A673 (cell line): ENCODE measurements around the gene SP2. TPM values are rescaled to one million over a fixed set of nuclear protein-coding genes. Genes with fewer than 3 reads are reported as not detected.

ENCODE experiments used
- BruUV-seq: library from RNA; stranded (reverse); fragments of 400-500 nt; replicated peaks from 2 replicates; lab custom pipeline; 2021; lab: Mats Ljungman, UMichigan
- CTCF ChIA-PET: fragments of 300-600 bp; sonication (Branson Sonifier 250); formaldehyde crosslinking; loops from one replicate; lab custom pipeline; 2022; ENCODE audit warnings: antibody characterized with exemption; lab: Charles Lee
- POLR2A ChIA-PET: fragments of 300-600 bp; sonication (Branson Sonifier 250); formaldehyde crosslinking; loops from one replicate; lab custom pipeline; 2022; ENCODE audit warnings: antibody characterized with exemption; ENCODE audit not compliant: low non-redundant PET; lab: Charles Lee
- DNase-seq: peaks from one replicate; pipeline ENCODE4 v3.0.0-alpha.2; 2015; ENCODE audit warnings: low spot score
- H3K27ac ChIP-seq: fragments of 200-600 bp; sonication (generic); 2 replicates; pipeline ENCODE4 v1.5.1; 2016; ENCODE audit warnings: mixed run types, low read depth, mild to moderate bottlenecking, mixed read lengths, antibody characterized with exemption, low read length; ENCODE audit not compliant: poor library complexity, severe bottlenecking
- H3K27me3 ChIP-seq: fragments of 200-600 bp; sonication (generic); replicated peaks from 2 replicates; pipeline ENCODE4 v1.6.1; 2017; ENCODE audit warnings: mixed run types, low read depth, mild to moderate bottlenecking, mixed read lengths, antibody characterized with exemption, low read length; ENCODE audit not compliant: insufficient read depth, poor library complexity
- H3K36me3 ChIP-seq: fragments of 200-600 bp; sonication (generic); 2 replicates; pipeline ENCODE4 v1.6.1; 2016; ENCODE audit warnings: mixed run types, mild to moderate bottlenecking, mixed read lengths, antibody characterized with exemption, low read length; ENCODE audit not compliant: insufficient read depth, poor library complexity, severe bottlenecking
- H3K4me1 ChIP-seq: fragments of 200-600 bp; sonication (generic); 2 replicates; pipeline ENCODE4 v1.6.1; 2017; ENCODE audit warnings: mixed run types, mild to moderate bottlenecking, mixed read lengths, antibody characterized with exemption, low read length; ENCODE audit not compliant: insufficient read depth, poor library complexity, severe bottlenecking
- H3K4me3 ChIP-seq: fragments of 200-600 bp; sonication (generic); 2 replicates; pipeline ENCODE4 v1.5.1; 2016; ENCODE audit warnings: low read depth, mixed run types, mild to moderate bottlenecking, mixed read lengths, low read length; ENCODE audit not compliant: poor library complexity, severe bottlenecking
- H3K9me3 ChIP-seq: fragments of 200-600 bp; sonication (generic); 2 replicates; pipeline ENCODE4 v1.6.1; 2016; ENCODE audit warnings: mixed run types, low read depth, mild to moderate bottlenecking, mixed read lengths, antibody characterized with exemption, low read length; ENCODE audit not compliant: poor library complexity, severe bottlenecking
- EZH2 ChIP-seq: fragments of 200-600 bp; sonication (generic); IDR thresholded peaks from 2 replicates; pipeline ENCODE4 v1.6.1; 2017; ENCODE audit warnings: borderline replicate concordance, low read depth, mild to moderate bottlenecking, mixed read lengths, antibody characterized with exemption, low read length; ENCODE audit not compliant: poor library complexity, severe bottlenecking
- intact Hi-C: fragments of 100-400 bp; cut with micrococcal nuclease; formaldehyde crosslinking; loops from one replicate; pipeline ENCODE4 v1.10.0; 2022; ENCODE audit not compliant: unreplicated experiment
- total RNA-seq: library from RNA; stranded (reverse); gene quantifications from 2 replicates; pipeline ENCODE4 v1.2.3, GENCODE V29; 2021
- TF ChIP-seq, protein P1 (sequence below): fragments of 300-800, 200-600 bp; sonication (generic); conservative IDR thresholded peaks from 2 replicates; pipeline ENCODE4 v1.5.1; 2017; ENCODE audit warnings: low read depth, mild to moderate bottlenecking, antibody characterized with exemption, low read length, moderate library complexity, mixed read lengths

The SP2 gene
- total RNA-seq, 1 experiment from 2014 or later = 19.5 TPM

DNA sequence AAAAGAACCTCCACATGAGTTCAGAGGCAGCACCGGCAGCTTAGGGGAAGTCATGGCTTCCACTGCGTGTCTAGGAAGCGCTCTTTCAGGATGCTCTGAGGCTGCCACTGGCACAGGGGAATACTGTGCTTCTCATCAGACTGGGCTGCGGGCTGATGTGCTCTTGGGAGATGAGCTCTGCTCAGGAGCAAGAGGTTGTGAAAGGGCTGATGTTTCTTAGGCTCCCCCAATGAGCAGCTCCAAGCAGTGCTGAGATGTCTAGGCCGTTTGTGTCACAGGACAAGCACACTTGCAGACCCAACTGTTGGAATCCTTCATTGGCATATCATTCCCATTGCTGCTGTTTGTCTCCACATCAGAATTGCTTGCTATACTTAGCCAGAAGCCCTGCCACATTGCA is 3.6 kb downstream of the SP2 start:
- DNase-seq = no peak
- no peak overlapping the region for H3K4me3 ChIP-seq
- ChIA-PET POLR2A (no interaction called here), CTCF (no interaction called here)
- no peaks in the 10 kb centered on the region for H3K36me3 ChIP-seq
- TF ChIP-seq, protein P1, sequence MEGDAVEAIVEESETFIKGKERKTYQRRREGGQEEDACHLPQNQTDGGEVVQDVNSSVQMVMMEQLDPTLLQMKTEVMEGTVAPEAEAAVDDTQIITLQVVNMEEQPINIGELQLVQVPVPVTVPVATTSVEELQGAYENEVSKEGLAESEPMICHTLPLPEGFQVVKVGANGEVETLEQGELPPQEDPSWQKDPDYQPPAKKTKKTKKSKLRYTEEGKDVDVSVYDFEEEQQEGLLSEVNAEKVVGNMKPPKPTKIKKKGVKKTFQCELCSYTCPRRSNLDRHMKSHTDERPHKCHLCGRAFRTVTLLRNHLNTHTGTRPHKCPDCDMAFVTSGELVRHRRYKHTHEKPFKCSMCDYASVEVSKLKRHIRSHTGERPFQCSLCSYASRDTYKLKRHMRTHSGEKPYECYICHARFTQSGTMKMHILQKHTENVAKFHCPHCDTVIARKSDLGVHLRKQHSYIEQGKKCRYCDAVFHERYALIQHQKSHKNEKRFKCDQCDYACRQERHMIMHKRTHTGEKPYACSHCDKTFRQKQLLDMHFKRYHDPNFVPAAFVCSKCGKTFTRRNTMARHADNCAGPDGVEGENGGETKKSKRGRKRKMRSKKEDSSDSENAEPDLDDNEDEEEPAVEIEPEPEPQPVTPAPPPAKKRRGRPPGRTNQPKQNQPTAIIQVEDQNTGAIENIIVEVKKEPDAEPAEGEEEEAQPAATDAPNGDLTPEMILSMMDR = no peak
- TF ChIP-seq EZH2 = no peak
- no TSS peak for BruUV-seq
- H3K4me1 ChIP-seq = no peaks in the 10 kb centered on the region
- no peak overlapping the region for H3K27ac ChIP-seq
- H3K27me3 ChIP-seq = no peaks in the 10 kb centered on the region
- intact Hi-C loops = no loop called here
- H3K9me3 ChIP-seq = no peaks in the 10 kb centered on the region

DNA sequence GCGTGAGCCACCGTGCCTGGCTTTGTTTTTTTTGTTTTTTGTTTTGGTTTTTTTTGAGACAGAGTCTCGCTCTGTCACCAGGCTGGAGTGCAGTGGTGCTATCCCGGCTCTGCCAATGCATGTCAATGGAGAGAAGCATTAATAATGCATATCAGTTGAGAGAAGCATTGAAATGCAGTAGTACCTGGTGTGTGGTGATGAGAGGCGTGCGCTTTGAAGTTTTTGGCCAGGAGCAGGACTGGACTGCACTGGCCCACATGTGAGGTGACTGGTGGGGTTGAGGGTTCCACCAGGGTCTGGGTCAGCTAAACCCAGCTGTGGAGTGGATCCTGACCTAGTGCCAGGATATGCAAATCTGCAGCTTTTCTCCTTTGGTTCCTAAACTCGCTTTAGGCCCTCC is 5.4 kb downstream of the SP2 start:
- no peak for DNase-seq
- H3K9me3 ChIP-seq = no peaks in the 10 kb centered on the region
- H3K36me3 ChIP-seq = no peaks in the 10 kb centered on the region
- CTCF ChIA-PET = no interaction called here
- H3K4me3 ChIP-seq = no peak overlapping the region
- intact Hi-C loops = no loop called here
- H3K27ac ChIP-seq = no peak overlapping the region
- BruUV-seq = no TSS peak
- no peaks in the 10 kb centered on the region for H3K27me3 ChIP-seq
- POLR2A ChIA-PET = no interaction called here
- no peak for TF ChIP-seq EZH2
- TF ChIP-seq, protein P1 = no peak
- no peaks in the 10 kb centered on the region for H3K4me1 ChIP-seq

DNA sequence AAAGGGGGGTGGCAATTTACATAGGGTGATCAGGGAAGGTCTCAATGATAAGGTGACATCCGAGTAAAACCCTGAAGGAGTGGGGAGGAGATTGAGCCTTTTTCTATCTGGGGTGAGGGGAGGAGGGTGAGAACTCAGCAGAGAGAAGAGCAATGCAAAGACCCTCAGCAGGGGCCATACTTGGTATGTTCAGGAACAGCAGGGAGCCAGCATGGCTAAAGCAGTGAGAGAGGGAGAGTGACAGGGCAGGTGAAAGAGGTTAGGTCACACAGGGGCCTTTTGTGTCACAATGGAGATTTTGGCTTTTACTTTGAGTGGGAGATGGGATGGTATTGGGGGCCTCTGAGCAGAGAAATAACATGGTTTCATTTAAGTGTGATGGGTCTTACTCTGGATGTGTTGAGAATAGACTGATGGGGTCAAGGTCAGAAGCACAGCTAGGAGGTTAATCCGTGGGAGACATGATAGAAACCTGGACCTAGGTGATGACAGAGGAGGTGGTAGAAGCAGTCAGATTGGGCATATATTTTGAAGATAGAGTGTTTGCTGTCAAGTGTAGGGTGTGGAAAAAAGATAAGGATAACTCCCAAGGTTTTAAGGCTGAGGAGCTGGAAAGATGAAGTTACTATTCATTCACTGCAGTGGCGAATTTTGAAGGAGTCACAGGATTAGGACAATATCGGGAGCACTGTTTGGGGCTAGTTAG is 6.2 kb downstream of the SP2 start:
- Histone ChIP-seq H3K27me3 (no peaks in the 10 kb centered on the region), H3K27ac (no peak overlapping the region), H3K9me3 (no peaks in the 10 kb centered on the region), H3K36me3 (no peaks in the 10 kb centered on the region), H3K4me1 (no peaks in the 10 kb centered on the region), H3K4me3 (no peak overlapping the region)
- ChIA-PET CTCF (no interaction called here), POLR2A (no interaction called here)
- no peak for TF ChIP-seq EZH2
- TF ChIP-seq, protein P1 = no peak
- intact Hi-C loops = no loop called here
- no TSS peak for BruUV-seq
- no peak for DNase-seq
